OCI-LY1 (cell line): ENCODE measurements around the gene DHH.

Source experiments
- H2AFZ ChIP-seq: fragments of 200-600 bp; sonication (generic), shearing (Covaris generic); 2 replicates; pipeline ENCODE4 v1.6.0; 2014; ENCODE audit warnings: antibody characterized with exemption, mild to moderate bottlenecking, low read length
- H3F3A ChIP-seq: fragments of 200-600 bp; sonication (generic), shearing (Covaris generic); 2 replicates; pipeline ENCODE4 v1.6.0; 2014; ENCODE audit warnings: mild to moderate bottlenecking, antibody characterized with exemption, low read length, moderate library complexity; ENCODE audit not compliant: insufficient read depth
- H3K27ac ChIP-seq: fragments of 200-600 bp; sonication (generic); 2 replicates; pipeline ENCODE4 v1.5.1; 2014; ENCODE audit warnings: low read length, mixed run types, mild to moderate bottlenecking, low read depth; ENCODE audit not compliant: poor library complexity, severe bottlenecking
- H3K27me3 ChIP-seq: fragments of 200-600 bp; sonication (generic); 2 replicates; pipeline ENCODE4 v1.6.0; 2014; ENCODE audit warnings: antibody characterized with exemption, mild to moderate bottlenecking, low read length, moderate library complexity; ENCODE audit not compliant: insufficient read depth
- H3K36me3 ChIP-seq: fragments of 200-600 bp; sonication (generic); 2 replicates; pipeline ENCODE4 v1.6.1; 2014; ENCODE audit warnings: mild to moderate bottlenecking, antibody characterized with exemption, low read length, moderate library complexity, mixed read lengths; ENCODE audit not compliant: insufficient read depth
- H3K4me1 ChIP-seq: fragments of 200-600 bp; sonication (generic); 2 replicates; pipeline ENCODE4 v1.5.1; 2014; ENCODE audit warnings: mild to moderate bottlenecking, low read length, moderate library complexity; ENCODE audit not compliant: insufficient read depth, severe bottlenecking
- H3K4me2 ChIP-seq: fragments of 200-600 bp; sonication (generic), shearing (Covaris generic); 2 replicates; pipeline ENCODE4 v1.6.1; 2014; ENCODE audit warnings: low read length
- H3K4me3 ChIP-seq: fragments of 200-600 bp; sonication (generic); 2 replicates; pipeline ENCODE4 v1.5.1; 2014; ENCODE audit warnings: low read length, low read depth, mild to moderate bottlenecking, mixed read lengths; ENCODE audit not compliant: poor library complexity, severe bottlenecking
- H3K79me2 ChIP-seq: fragments of 200-600 bp; shearing (Covaris generic); 2 replicates; pipeline ENCODE4 v1.6.1; 2016; ENCODE audit warnings: mixed run types, low read length, mixed read lengths; ENCODE audit not compliant: insufficient read depth
- H3K9ac ChIP-seq: fragments of 200-600 bp; sonication (generic), shearing (Covaris generic); 2 replicates; pipeline ENCODE4 v1.6.1; 2014; ENCODE audit warnings: mild to moderate bottlenecking, low read length, mixed read lengths
- H3K9me2 ChIP-seq: fragments of 200-600 bp; sonication (generic), shearing (Covaris generic); 2 replicates; pipeline ENCODE4 v1.6.1; 2014; ENCODE audit warnings: low read depth, mild to moderate bottlenecking, low read length, mixed read lengths
- H3K9me3 ChIP-seq: fragments of 200-600 bp; shearing (Covaris generic); 2 replicates; pipeline ENCODE4 v1.6.1; 2014; ENCODE audit warnings: low read length, mixed read lengths
- H4K20me1 ChIP-seq: fragments of 200-600 bp; sonication (generic), shearing (Covaris generic); 2 replicates; pipeline ENCODE4 v1.6.0; 2016; ENCODE audit warnings: mild to moderate bottlenecking, low read length; ENCODE audit not compliant: insufficient read depth
- EZH2 ChIP-seq: fragments of 200-600 bp; sonication (generic), shearing (Covaris generic); IDR thresholded peaks from 2 replicates; pipeline ENCODE4 v1.8.0; 2017; ENCODE audit warnings: borderline replicate concordance, mixed run types, mild to moderate bottlenecking, antibody characterized with exemption, low read length, moderate library complexity, mixed read lengths
- TF ChIP-seq, protein P1 (sequence below): fragments of 200-600 bp; sonication (generic), shearing (Covaris generic); IDR thresholded peaks from 2 replicates; pipeline ENCODE4 v1.5.1; 2017; ENCODE audit warnings: mild to moderate bottlenecking, antibody characterized with exemption, low read length, moderate library complexity, mixed read lengths

Gene DHH

DNA sequence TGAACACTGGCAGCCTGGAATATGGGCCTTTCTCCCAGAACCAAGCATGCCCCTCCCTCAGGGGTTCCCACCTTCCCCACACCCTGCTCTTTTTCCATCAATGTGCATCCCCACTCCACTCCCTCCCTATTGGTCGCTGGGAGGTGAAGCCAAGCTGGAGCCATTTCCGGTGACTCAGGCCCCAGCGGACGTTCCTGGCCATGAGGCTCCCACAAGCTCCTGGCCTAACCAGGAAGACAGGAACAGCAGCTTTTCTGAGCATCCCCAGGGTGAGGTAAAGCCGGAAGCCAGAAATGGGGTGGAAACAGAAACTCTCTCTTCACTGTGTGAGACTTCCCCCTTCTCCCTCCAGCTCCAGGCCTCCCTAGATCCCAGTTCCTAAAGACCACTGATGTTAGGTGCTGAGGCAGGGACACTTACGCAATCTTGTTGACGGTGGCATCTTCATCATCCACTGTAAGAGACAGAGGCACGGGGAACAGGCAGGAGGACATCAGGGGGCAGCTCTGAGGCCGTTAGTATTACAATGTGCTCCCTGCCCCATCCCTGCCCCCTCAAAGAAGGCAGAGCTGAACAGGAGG is 11.0 kb upstream of the DHH start:
- Histone ChIP-seq H2AFZ (no peak overlapping the region), H3K36me3 (peaks cover 36% of the 10 kb centered on the region; the same call in 1 of the 2 replicates), H3K79me2 (no peaks in the 10 kb centered on the region), H3K4me3 (no peak overlapping the region), H3K4me1 (peaks cover 14% of the 10 kb centered on the region), H3K9ac (no peak overlapping the region), H3K4me2 (no peak overlapping the region), H3F3A (no peaks in the 10 kb centered on the region), H4K20me1 (no peaks in the 10 kb centered on the region), H3K27ac (no peak overlapping the region), H3K27me3 (no peaks in the 10 kb centered on the region), H3K9me3 (no peaks in the 10 kb centered on the region), H3K9me2 (no peaks in the 10 kb centered on the region)
- TF ChIP-seq, protein P1, sequence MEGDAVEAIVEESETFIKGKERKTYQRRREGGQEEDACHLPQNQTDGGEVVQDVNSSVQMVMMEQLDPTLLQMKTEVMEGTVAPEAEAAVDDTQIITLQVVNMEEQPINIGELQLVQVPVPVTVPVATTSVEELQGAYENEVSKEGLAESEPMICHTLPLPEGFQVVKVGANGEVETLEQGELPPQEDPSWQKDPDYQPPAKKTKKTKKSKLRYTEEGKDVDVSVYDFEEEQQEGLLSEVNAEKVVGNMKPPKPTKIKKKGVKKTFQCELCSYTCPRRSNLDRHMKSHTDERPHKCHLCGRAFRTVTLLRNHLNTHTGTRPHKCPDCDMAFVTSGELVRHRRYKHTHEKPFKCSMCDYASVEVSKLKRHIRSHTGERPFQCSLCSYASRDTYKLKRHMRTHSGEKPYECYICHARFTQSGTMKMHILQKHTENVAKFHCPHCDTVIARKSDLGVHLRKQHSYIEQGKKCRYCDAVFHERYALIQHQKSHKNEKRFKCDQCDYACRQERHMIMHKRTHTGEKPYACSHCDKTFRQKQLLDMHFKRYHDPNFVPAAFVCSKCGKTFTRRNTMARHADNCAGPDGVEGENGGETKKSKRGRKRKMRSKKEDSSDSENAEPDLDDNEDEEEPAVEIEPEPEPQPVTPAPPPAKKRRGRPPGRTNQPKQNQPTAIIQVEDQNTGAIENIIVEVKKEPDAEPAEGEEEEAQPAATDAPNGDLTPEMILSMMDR: no peak
- TF ChIP-seq EZH2: no peak

DNA sequence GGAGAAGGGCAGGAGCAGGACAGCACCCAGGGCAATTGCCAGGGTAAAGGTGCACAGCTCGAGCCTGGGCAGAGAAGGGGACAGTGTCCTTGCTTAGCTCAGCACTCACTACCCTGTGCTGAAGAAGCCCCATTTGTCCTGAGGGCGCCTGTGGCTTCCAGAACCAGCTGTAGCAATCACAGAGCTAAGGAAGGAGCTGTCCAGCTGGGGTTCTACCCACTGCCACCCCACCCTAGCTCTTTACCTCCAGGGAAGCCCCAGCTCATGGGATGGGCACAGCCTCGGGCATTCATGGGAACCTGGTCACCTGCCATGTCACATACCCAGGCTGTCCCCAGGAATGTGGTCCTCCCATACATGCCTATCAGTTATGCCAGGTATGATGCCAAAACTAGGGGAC is 10.2 kb upstream of the DHH start:
- Histone ChIP-seq H3K27ac (no peak overlapping the region), H3K4me2 (no peak overlapping the region)

DNA sequence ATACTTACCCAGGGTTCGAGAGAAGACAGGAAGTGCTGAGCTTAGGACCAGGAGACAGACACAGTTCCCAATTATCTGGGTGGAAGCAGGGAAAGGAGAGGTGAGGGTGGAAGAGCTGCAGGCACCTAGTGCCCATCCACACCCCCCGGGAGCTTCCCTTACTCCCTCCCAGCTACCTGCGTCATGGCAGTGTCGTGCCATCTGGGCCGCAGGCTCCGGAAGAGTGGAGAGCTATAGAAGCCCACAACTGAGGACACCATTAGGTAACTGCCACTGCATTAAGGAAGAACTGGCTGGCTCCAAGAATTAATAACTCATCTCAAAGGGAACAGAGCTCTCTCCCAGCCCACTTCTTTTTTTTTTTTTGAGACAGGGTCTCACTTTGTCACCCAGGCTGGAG is 5.8 kb upstream of the DHH start:
- TF ChIP-seq EZH2: no peak
- TF ChIP-seq, protein P1: no peak
- H3K9me3 ChIP-seq: no peaks in the 10 kb centered on the region
- H3K27me3 ChIP-seq: no peaks in the 10 kb centered on the region
- no peak overlapping the region for H3K4me3 ChIP-seq
- no peaks in the 10 kb centered on the region for H3K9me2 ChIP-seq
- no peak overlapping the region for H2AFZ ChIP-seq
- H3K4me2 ChIP-seq: no peak overlapping the region
- no peaks in the 10 kb centered on the region for H3F3A ChIP-seq
- no peaks in the 10 kb centered on the region for H3K4me1 ChIP-seq
- no peaks in the 10 kb centered on the region for H3K79me2 ChIP-seq
- peaks cover 61% of the 10 kb centered on the region for H3K36me3 ChIP-seq
- no peaks in the 10 kb centered on the region for H4K20me1 ChIP-seq
- no peak overlapping the region for H3K27ac ChIP-seq
- no peak overlapping the region for H3K9ac ChIP-seq

More for the DNA sequence above, 10.2 kb upstream of the DHH start:
- H3K4me1 ChIP-seq: peaks cover 13% of the 10 kb centered on the region
- H3K9me2 ChIP-seq: no peaks in the 10 kb centered on the region
- H3F3A ChIP-seq: no peaks in the 10 kb centered on the region
- no peaks in the 10 kb centered on the region for H3K27me3 ChIP-seq
- no peak overlapping the region for H3K4me3 ChIP-seq
- no peak overlapping the region for H3K9ac ChIP-seq
- H2AFZ ChIP-seq: no peak overlapping the region
- H3K79me2 ChIP-seq: no peaks in the 10 kb centered on the region
- H3K36me3 ChIP-seq: peaks cover 43% of the 10 kb centered on the region; the same call in 1 of the 2 replicates
- H4K20me1 ChIP-seq: no peaks in the 10 kb centered on the region
- no peaks in the 10 kb centered on the region for H3K9me3 ChIP-seq
- TF ChIP-seq EZH2: no peak
- TF ChIP-seq, protein P1: no peak
